HAP-1 (cell line): ENCODE data around the gene AJM1.

Source experiments
- DNase-seq, 2 experiments: peaks; one replicate each; pipeline ENCODE4 v3.0.0-alpha.2; 2016 to 2020; ENCODE audit warnings: low spot score in 2 of 2
- H3K27me3 ChIP-seq: fragments of 250-450 bp; sonication (Bioruptor Pico); 2 replicates; pipeline ENCODE4 v1.5.1; 2020; ENCODE audit warnings: low read depth, mild to moderate bottlenecking, moderate library complexity
- H3K36me3 ChIP-seq: fragments of 250-450 bp; sonication (Bioruptor Pico); replicated peaks from 2 replicates; pipeline ENCODE4 v1.5.1; 2020; ENCODE audit warnings: mild to moderate bottlenecking
- H3K4me1 ChIP-seq: fragments of 250-450 bp; sonication (Bioruptor Pico); 2 replicates; pipeline ENCODE4 v1.5.1; 2020; ENCODE audit warnings: mild to moderate bottlenecking
- H3K4me3 ChIP-seq: fragments of 250-450 bp; sonication (Bioruptor Pico); 2 replicates; pipeline ENCODE4 v1.5.1; 2020; ENCODE audit warnings: mild to moderate bottlenecking, moderate library complexity
- H3K9me3 ChIP-seq: fragments of 250-450 bp; sonication (Bioruptor Pico); 2 replicates; pipeline ENCODE4 v1.5.1; 2020; ENCODE audit warnings: mild to moderate bottlenecking, moderate library complexity
- in situ Hi-C: fragments of 300-500 bp; cut with MboI; formaldehyde crosslinking; loops from 3 replicates; pipeline ENCODE4 v1.14.3; 2020; ENCODE audit warnings: low sequenced_read_pairs, inconsistent platforms, mixed read lengths

AJM1 gene

DNA sequence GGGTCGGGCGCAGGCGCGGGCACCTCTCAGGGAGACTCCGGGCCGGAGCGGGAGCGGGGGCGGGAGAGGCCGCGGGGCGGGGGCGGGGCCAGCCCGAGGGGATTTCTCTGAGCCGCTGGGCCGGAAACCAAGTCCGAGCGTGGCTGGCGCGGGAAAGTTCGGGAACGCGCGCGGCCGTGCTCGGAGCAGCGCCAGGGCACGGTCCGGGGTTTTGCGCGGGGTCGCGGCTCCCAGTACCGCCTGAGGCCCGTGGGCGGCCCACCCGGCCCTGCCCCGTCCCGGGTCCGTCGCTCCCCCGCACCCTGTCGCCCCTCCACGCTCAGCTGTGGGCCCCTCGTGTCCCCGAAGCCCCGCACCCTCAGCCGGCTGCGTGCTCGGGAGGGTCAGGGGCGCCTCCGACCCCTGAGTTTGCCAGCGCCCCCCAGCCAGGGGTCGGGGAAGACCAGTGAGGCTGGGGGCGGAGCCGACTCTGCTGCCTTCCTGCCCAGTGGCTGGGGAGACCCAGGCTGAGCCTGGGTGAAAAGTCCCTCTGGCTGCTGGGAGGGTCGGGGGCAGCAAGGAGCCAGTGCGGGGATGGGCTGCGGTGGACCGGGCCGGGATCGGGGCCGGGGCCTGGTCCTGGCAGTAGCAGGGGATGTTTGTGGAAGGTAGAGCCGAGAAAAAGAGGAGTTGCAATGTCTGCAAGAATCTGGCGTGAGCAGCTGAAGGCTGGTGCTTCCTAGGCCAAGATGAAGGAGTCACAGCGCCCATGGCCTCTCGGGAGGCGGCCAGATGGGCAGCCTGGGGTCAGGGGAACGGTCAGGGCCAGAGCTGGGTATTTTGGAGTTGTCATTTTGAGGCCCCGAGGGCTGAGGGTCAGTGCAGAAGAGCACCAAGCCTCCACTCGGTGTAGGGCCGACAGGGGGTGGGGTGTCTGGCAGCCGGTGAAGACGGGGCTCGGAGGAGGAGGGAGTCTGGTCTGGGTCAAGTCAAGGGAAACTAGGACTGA is 44.6 kb downstream of the AJM1 start:
- H3K4me1 ChIP-seq: peaks cover 3% of the 10 kb centered on the region; the same call in 1 of the 2 replicates
- H3K27me3 ChIP-seq: no peaks in the 10 kb centered on the region
- in situ Hi-C loops: no loop called here
- no peaks in the 10 kb centered on the region for H3K9me3 ChIP-seq
- peaks cover 9% of the 10 kb centered on the region for H3K36me3 ChIP-seq
- DNase-seq: peak; percentile 23 to 64
- H3K4me3 ChIP-seq: peak overlapping the region; percentile 77

DNA sequence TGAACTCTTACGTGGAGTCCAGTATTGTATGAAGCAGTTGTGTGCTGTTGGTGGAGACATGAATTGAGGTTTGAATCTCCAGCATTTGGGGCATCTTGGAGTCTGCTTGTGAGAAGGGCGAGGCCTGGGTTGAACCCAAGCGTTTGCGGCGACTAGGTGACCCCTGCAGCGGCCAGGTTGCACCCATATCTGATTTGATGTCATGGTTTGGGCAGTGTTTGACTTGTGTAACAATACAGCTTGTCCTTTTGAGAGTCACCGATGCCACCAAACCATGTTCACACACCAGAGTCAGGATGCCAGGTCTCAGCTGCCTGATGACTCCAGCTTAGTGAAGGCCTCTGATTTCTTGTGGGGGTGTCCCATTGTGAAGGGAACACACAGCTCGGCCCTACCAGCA is 46.2 kb downstream of the AJM1 start:
- in situ Hi-C loops: no loop called here
- peaks cover 9% of the 10 kb centered on the region for H3K36me3 ChIP-seq
- no peak for DNase-seq
- H3K4me1 ChIP-seq: peaks cover 3% of the 10 kb centered on the region; the same call in 1 of the 2 replicates
- no peak overlapping the region for H3K4me3 ChIP-seq
- no peaks in the 10 kb centered on the region for H3K27me3 ChIP-seq
- H3K9me3 ChIP-seq: no peaks in the 10 kb centered on the region

DNA sequence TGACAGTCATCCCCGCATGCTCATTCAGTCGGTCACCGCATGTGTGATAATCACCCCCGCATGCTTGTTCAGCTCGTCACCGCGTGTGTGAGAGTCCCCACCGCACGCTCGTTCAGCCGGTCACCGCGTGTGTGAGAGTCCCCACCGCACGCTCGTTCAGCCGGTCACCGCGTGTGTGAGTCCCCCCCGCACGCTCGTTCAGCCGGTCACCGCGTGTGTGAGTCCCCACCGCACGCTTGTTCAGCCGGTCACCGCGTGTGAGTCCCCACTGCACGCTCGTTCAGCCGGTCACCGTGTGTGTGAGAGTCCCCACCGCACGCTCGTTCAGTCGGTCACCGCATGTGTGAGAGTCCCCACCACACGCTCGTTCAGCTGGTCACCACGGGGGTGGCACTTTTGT is 47.6 kb downstream of the AJM1 start:
- no peaks in the 10 kb centered on the region for H3K9me3 ChIP-seq
- H3K27me3 ChIP-seq: no peaks in the 10 kb centered on the region
- H3K4me1 ChIP-seq: peaks cover 3% of the 10 kb centered on the region; the same call in 1 of the 2 replicates
- DNase-seq: no peak
- peaks cover 9% of the 10 kb centered on the region for H3K36me3 ChIP-seq
- in situ Hi-C loops: no loop called here
- H3K4me3 ChIP-seq: no peak overlapping the region

DNA sequence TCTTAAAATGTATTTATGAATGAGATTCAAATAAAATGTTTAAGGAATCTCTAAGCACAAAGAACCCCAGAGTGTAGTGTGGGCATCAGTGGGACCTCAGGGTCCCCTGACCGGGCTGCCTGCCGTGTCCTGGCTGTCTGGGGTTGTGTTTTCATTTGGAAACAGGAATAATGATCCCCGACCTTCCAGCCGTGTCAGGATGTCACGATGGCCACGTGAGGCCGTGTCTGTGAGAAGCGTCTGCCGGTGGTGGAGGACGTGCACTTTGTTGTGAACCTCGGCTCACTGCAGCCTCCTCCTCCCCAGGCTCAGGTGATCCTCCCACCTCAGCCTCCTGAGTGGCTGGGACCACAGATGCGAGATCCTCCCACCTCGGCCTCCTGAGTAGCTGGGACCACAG is 48.4 kb downstream of the AJM1 start:
- Histone ChIP-seq H3K9me3 (no peaks in the 10 kb centered on the region), H3K4me1 (peaks cover 3% of the 10 kb centered on the region; the same call in 1 of the 2 replicates), H3K27me3 (no peaks in the 10 kb centered on the region), H3K36me3 (peaks cover 9% of the 10 kb centered on the region), H3K4me3 (no peak overlapping the region)
- in situ Hi-C loops: no loop called here
- DNase-seq: no peak
